ENCODE data around the gene LCE3D.

GRCh38 chr1:152533327-152533938 lies 46.9 kb downstream of the LCE3D start:
- TF ChIP-seq NFIC (IDR thresholded peaks at IDR 0.05; ENCODE audit: borderline replicate concordance), result no peak
- no peak for TF ChIP-seq ZBTB33 (IDR thresholded peaks at IDR 0.05; ENCODE audit: borderline replicate concordance, low read depth)
- peak; percentile 58 for TF ChIP-seq RAD21 (IDR thresholded peaks at IDR 0.05; ENCODE audit: low read length)
- TF ChIP-seq CTCF (IDR thresholded peaks at IDR 0.05), result peak; percentile 79
- TF ChIP-seq POLR2AphosphoS5 (IDR thresholded peaks at IDR 0.05; ENCODE audit: low read depth, low read length), result no peak
- TF ChIP-seq, protein P1, sequence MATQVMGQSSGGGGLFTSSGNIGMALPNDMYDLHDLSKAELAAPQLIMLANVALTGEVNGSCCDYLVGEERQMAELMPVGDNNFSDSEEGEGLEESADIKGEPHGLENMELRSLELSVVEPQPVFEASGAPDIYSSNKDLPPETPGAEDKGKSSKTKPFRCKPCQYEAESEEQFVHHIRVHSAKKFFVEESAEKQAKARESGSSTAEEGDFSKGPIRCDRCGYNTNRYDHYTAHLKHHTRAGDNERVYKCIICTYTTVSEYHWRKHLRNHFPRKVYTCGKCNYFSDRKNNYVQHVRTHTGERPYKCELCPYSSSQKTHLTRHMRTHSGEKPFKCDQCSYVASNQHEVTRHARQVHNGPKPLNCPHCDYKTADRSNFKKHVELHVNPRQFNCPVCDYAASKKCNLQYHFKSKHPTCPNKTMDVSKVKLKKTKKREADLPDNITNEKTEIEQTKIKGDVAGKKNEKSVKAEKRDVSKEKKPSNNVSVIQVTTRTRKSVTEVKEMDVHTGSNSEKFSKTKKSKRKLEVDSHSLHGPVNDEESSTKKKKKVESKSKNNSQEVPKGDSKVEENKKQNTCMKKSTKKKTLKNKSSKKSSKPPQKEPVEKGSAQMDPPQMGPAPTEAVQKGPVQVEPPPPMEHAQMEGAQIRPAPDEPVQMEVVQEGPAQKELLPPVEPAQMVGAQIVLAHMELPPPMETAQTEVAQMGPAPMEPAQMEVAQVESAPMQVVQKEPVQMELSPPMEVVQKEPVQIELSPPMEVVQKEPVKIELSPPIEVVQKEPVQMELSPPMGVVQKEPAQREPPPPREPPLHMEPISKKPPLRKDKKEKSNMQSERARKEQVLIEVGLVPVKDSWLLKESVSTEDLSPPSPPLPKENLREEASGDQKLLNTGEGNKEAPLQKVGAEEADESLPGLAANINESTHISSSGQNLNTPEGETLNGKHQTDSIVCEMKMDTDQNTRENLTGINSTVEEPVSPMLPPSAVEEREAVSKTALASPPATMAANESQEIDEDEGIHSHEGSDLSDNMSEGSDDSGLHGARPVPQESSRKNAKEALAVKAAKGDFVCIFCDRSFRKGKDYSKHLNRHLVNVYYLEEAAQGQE (IDR thresholded peaks at IDR 0.05; ENCODE audit: low read depth, low read length), result no peak
- TF ChIP-seq MEF2A (IDR thresholded peaks at IDR 0.05; ENCODE audit: borderline replicate concordance, low read depth), result no peak
- no peak for TF ChIP-seq GABPA (IDR thresholded peaks at IDR 0.05; ENCODE audit: low read depth)
